GM18519 (cell line): ENCODE data around the gene CBR4.
A peak's percentile ranks its signal among the peaks of the same experiment; 100 is the strongest.
"Not testable (repeated sequence)": the region's sequence is repeated elsewhere in the genome, so short reads cannot be mapped to it uniquely, and the experiment has no call there.

ENCODE experiments used
- ATAC-seq: cut with Tn5 transposase; IDR thresholded peaks from one replicate; pipeline ENCODE4 v1.9.1; 2021; ENCODE audit warnings: mild to moderate bottlenecking, moderate library complexity; ENCODE audit not compliant: unreplicated experiment, low FRiP score

CBR4 gene

GRCh38 chr4:169035871-169036620 is 26.0 kb upstream of the CBR4 start:
- ATAC-seq = not testable (repeated sequence)

GRCh38 chr4:169033660-169034059 is 23.6 kb upstream of the CBR4 start:
- no peak for ATAC-seq

- ATAC-seq = no peak
These were observed 23.0 kb upstream of the CBR4 start for GRCh38 chr4:169032883-169033645.

- no peak for ATAC-seq
These were observed 22.1 kb upstream of the CBR4 start for GRCh38 chr4:169032194-169032593.

GRCh38 chr4:169031392-169031791 is 21.3 kb upstream of the CBR4 start:
- ATAC-seq = no peak

- ATAC-seq = no peak
These were observed 20.5 kb upstream of the CBR4 start for GRCh38 chr4:169030562-169030982.

GRCh38 chr4:169029947-169030346 is 19.9 kb upstream of the CBR4 start:
- no peak for ATAC-seq

- ATAC-seq = no peak
These were observed 17.6 kb upstream of the CBR4 start for GRCh38 chr4:169027663-169028062.

- ATAC-seq = no peak
These were observed 15.1 kb upstream of the CBR4 start for GRCh38 chr4:169025184-169025583.

GRCh38 chr4:169024762-169025161 is 14.7 kb upstream of the CBR4 start:
- ATAC-seq = peak; percentile 82

GRCh38 chr4:169018406-169018805 is 8.4 kb upstream of the CBR4 start:
- no peak for ATAC-seq

- no peak for ATAC-seq
These were observed 7.9 kb upstream of the CBR4 start for GRCh38 chr4:169017971-169018370.

GRCh38 chr4:169015186-169015623 is 5.2 kb upstream of the CBR4 start:
- ATAC-seq = no peak

GRCh38 chr4:169014586-169014985 is 4.5 kb upstream of the CBR4 start:
- ATAC-seq = no peak

GRCh38 chr4:169013396-169013795 is 3.3 kb upstream of the CBR4 start:
- ATAC-seq = no peak

GRCh38 chr4:169012049-169012448 is 2.0 kb upstream of the CBR4 start:
- ATAC-seq = no peak

- ATAC-seq = no peak
These were observed 550 bp downstream of the CBR4 start for GRCh38 chr4:169009286-169010124.

- ATAC-seq = no peak
These were observed 4.5 kb downstream of the CBR4 start for GRCh38 chr4:169005453-169006099.

- no peak for ATAC-seq
These were observed 9.7 kb downstream of the CBR4 start for GRCh38 chr4:169000315-169000714.

GRCh38 chr4:168999809-169000208 is 10.2 kb downstream of the CBR4 start:
- ATAC-seq = no peak
